ENCODE measurements around the gene CYBC1.

CYBC1 gene

DNA sequence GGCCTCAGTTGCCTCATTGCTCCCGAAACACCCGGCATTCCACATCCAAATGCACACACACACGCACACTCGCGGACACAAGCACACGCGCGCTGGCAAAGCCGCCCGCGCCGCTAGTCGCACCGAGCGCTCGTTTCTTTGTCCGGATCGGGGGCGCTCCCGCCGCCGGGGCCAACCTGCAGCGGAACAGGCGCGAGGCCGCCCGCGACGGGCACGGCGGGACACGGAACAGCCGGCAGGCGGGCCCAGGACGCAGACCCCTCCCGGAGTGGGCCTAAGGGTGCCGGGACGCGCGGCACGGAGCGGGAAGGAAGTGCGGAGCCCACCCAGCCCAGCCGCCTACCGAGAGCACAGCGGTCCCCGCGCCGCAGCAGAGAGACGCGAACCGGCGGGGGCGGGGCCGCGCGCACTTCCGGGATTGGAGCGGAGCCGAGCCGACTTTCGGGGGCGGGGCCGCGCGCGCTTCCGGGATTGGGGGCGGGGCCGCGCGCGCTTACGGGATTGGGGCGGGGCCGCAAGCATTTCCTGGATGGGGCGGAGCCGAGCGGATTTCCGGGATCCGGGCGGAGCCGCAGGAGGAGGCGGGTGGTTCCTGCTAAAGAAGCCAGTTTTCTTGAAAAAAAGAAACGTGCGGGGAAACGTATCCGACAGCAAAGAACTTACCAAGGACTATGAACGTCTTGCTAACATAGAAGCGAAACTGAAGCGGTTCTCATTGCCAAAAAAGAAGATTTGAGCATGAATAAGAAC, at the start of gene CYBC1:
TSS of gene CYBC1 (minus strand) at position 396 of the 750 bp plus-strand sequence. CDS start 1,498 bp downstream, outside the sequence.
- DNase-seq (ENCODE audit: low read depth): peak; percentile 94

GRCh38 chr17:82497483-82498405, 47.2 kb upstream of the CYBC1 start:
- DNase-seq (ENCODE audit: low read depth): peak; percentile 89

GRCh38 chr17:82496529-82497434, 46.2 kb upstream of the CYBC1 start:
- peak; percentile 93 for DNase-seq (ENCODE audit: low read depth)

- no peak for DNase-seq (ENCODE audit: low read depth)
These were observed 45.4 kb upstream of the CYBC1 start for GRCh38 chr17:82495844-82496528.

DNA sequence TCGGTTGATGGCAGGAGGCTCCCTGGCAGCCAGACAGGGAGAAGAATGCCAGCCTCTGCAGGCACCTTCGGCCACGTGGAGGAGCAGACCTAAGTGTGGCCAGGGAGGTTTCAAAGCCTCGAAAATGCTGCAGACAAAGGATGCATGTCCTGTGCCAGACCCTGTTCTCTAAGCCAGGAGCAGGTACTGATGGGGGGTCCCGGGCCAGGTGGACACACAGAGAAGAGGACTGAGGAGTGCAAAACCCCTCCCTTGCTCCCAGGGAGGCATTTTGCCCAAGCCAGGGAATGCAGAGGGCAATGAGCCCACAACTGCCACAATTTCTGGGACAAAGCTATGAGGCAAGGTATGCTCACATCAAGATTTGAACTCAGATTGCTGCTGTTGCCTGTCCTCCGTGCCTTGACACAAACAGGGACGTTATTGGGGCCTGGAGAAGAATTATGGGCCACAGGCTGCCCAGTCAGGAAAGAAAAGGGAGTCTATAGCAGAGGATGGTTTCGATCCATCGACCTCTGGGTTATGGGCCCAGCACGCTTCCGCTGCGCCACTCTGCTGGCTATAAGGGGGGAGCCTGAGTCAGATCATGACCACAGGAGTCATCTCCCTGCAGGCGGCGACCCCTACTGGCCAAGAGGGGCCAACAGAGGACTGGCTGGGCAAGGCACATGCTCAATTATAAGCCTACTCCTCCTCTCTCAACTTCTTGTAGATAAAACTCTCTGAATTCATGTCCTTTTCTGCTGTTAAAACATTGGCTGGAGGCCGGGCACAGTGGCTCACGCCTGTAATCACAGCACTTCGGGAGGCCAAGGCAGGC, 43.9 kb upstream of the CYBC1 start:
- DNase-seq (ENCODE audit: low read depth): peak; percentile 98

DNA sequence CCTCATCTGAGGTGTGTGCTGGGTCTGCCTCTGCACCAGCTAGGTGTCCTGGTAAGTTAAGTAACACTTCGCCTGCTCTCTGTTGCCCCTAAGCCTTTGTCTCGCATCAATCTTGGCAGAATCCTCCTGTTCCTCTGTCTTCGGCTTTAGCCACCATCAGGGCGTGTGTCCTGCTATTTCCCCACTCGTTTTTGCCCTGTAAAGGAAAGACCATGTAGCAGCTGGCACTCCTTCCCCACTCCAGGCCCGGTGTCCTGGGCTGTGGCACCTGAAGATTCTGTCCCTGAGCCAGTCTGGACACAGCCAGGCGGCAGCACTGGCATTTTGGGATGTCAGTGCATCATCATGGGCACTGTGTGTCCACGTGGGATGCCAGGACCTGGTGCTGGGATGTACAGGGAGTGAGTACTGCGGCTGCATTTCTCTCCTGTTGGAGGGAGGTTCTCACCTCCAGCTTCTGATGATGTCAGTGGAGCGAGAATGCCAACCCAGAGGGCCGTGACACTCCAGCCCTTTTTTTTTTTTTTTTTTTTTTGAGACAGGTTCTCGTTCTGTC, 42.8 kb upstream of the CYBC1 start:
- DNase-seq (ENCODE audit: low read depth): peak; percentile 4

- peak; percentile 80 for DNase-seq (ENCODE audit: low read depth)
These were observed 42.2 kb upstream of the CYBC1 start for GRCh38 chr17:82492643-82493225.

- no peak for DNase-seq (ENCODE audit: low read depth)
These were observed 41.0 kb upstream of the CYBC1 start for GRCh38 chr17:82491533-82491932.

DNA sequence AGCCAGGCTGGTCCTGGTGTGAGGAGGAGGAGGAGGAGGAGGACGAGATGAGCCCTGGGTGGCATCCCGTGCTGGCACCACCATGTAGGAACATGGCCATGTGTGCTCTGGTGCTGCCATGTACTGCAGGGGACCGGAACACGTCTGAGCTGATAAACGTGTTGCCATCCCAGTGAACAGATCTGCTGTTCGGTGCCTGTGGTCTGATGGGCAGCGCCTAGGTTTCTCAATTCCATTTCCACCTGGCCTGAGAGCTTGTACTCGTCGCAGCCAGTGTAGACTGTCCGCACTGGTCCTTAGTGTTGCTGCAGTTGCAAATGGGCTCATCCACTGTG, 40.6 kb upstream of the CYBC1 start:
- DNase-seq (ENCODE audit: low read depth): no peak

GRCh38 chr17:82490512-82491195, 40.1 kb upstream of the CYBC1 start:
- DNase-seq (ENCODE audit: low read depth): no peak

DNA sequence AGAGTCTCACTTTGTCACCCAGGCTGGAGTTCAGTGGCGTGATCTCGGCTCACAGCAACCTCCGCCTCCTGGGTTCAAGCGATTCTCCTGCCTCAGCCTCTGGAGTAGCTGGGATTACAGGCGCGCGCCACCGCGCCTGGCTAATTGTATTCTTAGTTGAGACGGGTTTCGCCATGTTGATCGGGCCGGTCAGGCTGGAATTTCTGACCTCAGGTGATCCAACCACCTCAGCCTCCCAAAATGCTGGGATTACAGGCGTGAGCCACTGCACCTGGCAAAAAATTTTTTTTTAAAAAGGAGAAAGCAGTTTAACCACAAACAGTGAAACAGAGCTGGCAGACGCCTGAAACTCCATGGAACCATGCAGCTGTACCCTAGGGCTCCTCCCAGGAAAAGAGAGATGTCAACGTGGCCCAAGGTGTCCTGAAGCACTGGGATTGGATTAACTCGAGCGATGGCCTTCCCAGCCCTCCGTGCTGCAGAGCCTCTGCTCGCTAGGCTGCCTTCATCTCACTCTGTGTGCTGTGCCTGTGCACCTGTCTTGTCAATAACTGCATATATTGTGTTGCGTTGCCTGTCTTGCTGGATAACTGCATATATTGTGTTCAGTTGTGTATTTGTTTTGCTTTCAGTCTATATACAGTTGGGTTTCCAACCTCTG, 39.4 kb upstream of the CYBC1 start:
- no peak for DNase-seq (ENCODE audit: low read depth)

DNA sequence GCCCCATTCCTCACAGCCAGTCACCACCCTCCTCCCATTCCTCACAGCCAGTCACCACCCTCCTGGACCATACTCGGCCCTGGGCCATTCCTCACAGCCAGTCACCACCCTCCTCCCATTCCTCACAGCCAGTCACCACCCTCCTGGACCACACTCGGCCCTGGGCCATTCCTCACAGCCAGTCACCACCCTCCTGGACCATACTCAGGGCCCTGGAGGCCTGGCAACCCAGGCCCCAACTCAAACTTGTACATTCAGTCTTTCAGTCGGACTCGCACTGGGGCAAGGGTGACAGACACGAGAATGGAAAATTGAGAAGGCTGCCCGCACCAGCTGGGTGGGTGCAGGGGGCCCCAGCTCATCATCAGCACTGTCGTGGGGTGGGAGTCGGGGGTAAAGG, 38.6 kb upstream of the CYBC1 start:
- peak; percentile 79 for DNase-seq (ENCODE audit: low read depth)

GRCh38 chr17:82487910-82488309, 37.4 kb upstream of the CYBC1 start:
- DNase-seq (ENCODE audit: low read depth): no peak

GRCh38 chr17:82486231-82487094, 35.9 kb upstream of the CYBC1 start:
- no peak for DNase-seq (ENCODE audit: low read depth)

DNA sequence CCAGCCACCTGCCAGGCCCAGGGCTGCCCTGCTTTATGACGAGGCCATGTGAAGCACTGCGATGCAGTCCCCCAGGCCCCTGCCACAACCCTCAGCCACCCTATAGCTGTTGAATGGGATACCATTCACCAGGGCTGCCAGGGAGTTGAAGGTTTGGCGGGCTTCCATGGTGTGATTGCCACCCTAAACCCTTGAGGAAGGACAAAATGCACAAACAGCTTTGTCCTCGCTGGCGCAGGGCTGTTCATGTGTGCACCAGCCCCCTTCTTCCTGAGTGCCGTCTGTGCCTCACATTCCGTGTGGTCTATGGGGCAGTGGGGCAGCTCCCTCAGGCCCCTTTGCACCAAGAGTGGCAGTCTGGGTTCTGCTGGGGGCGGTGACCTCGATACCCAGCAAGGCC, 33.3 kb upstream of the CYBC1 start:
- no peak for DNase-seq (ENCODE audit: low read depth)

- DNase-seq (ENCODE audit: low read depth): no peak
These were observed 32.7 kb upstream of the CYBC1 start for GRCh38 chr17:82483204-82483660.

GRCh38 chr17:82480318-82480717, 29.8 kb upstream of the CYBC1 start:
- DNase-seq (ENCODE audit: low read depth): no peak

- no peak for DNase-seq (ENCODE audit: low read depth)
These were observed 29.1 kb upstream of the CYBC1 start for GRCh38 chr17:82479602-82480001.

Measured in EH (cell line).